Neural progenitor cell (in vitro differentiated cells): ENCODE measurements around the gene PRKCA. TPM values are rescaled to one million over a fixed set of nuclear protein-coding genes. Genes with fewer than 3 reads are reported as not detected.

Source experiments
- DNase-seq: peaks from one replicate; pipeline ENCODE4 v3.0.0-alpha.2; 2016; ENCODE audit warnings: low spot score
- H2AFZ ChIP-seq: fragments of 200-600 bp; sonication (generic); replicated peaks from 2 replicates; pipeline ENCODE4 v1.6.1; 2016; ENCODE audit warnings: antibody characterized with exemption
- H3F3A ChIP-seq: fragments of 200-600 bp; sonication (generic); 2 replicates; pipeline ENCODE4 v1.6.1; 2016; ENCODE audit warnings: antibody characterized with exemption, low read depth
- H3K27ac ChIP-seq: fragments of 200-600 bp; sonication (generic); 2 replicates; pipeline ENCODE4 v1.5.1; 2016; ENCODE audit warnings: mild to moderate bottlenecking
- H3K27me3 ChIP-seq: fragments of 200-600 bp; sonication (generic); 2 replicates; pipeline ENCODE4 v1.6.1; 2016; ENCODE audit warnings: mild to moderate bottlenecking, moderate library complexity
- H3K36me3 ChIP-seq: fragments of 200-600 bp; sonication (generic); 2 replicates; pipeline ENCODE4 v1.5.1; 2016
- H3K4me1 ChIP-seq: fragments of 200-600 bp; sonication (generic); 2 replicates; pipeline ENCODE4 v1.6.1; 2016; ENCODE audit warnings: mixed run types
- H3K4me2 ChIP-seq: fragments of 200-600 bp; sonication (generic); 2 replicates; pipeline ENCODE4 v1.6.1; 2016
- H3K4me3 ChIP-seq: fragments of 200-600 bp; sonication (generic); 2 replicates; pipeline ENCODE4 v1.5.1; 2016
- H3K79me2 ChIP-seq: fragments of 200-600 bp; sonication (generic); 2 replicates; pipeline ENCODE4 v1.6.1; 2016; ENCODE audit warnings: low read depth
- H3K9ac ChIP-seq: fragments of 200-600 bp; sonication (generic); 2 replicates; pipeline ENCODE4 v1.6.1; 2016
- H3K9me3 ChIP-seq: fragments of 200-600 bp; sonication (generic); 2 replicates; pipeline ENCODE4 v1.5.1; 2016; ENCODE audit warnings: low read depth
- H4K20me1 ChIP-seq: fragments of 200-600 bp; sonication (generic); 2 replicates; pipeline ENCODE4 v1.6.1; 2016; ENCODE audit warnings: low read depth
- H3K27ac Mint-ChIP-seq: 3 replicates; pipeline ENCODE4 v1.8.0; 2021; ENCODE audit warnings: mixed read lengths
- H3K27me3 Mint-ChIP-seq: 2 replicates; pipeline ENCODE4 v1.8.0; 2022; ENCODE audit warnings: low read depth, mild to moderate bottlenecking, inconsistent platforms, moderate library complexity, mixed read lengths; ENCODE audit not compliant: insufficient read depth
- H3K36me3 Mint-ChIP-seq: 3 replicates; pipeline ENCODE4 v1.8.0; 2021; ENCODE audit warnings: mixed read lengths
- H3K4me1 Mint-ChIP-seq: 3 replicates; pipeline ENCODE4 v1.8.0; 2021; ENCODE audit warnings: mixed read lengths
- H3K4me3 Mint-ChIP-seq: 3 replicates; pipeline ENCODE4 v1.8.0; 2021; ENCODE audit warnings: mild to moderate bottlenecking, moderate library complexity, mixed read lengths
- H3K9me3 Mint-ChIP-seq: 3 replicates; pipeline ENCODE4 v1.8.0; 2020; ENCODE audit warnings: mixed read lengths
- EZH2 ChIP-seq: fragments of 200-600 bp; sonication (generic); IDR thresholded peaks from 2 replicates; pipeline ENCODE4 v1.6.1; 2017; ENCODE audit warnings: antibody characterized with exemption, mild to moderate bottlenecking, moderate library complexity
- EZH2phosphoT487 ChIP-seq: fragments of 200-600 bp; sonication (generic); IDR thresholded peaks from 2 replicates; pipeline ENCODE4 v1.6.1; 2017; ENCODE audit warnings: antibody characterized with exemption
- total RNA-seq: library from RNA; depleted of rRNA; stranded (reverse); fragments of >200 nt; gene quantifications from 2 replicates; pipeline ENCODE4 v1.2.3, GENCODE V29; 2015; ENCODE audit warnings: low replicate concordance
- TF ChIP-seq, protein P1 (sequence below): fragments of 200-600 bp; sonication (generic); IDR thresholded peaks from 2 replicates; pipeline ENCODE4 v1.5.1; 2017; ENCODE audit warnings: antibody characterized with exemption, mild to moderate bottlenecking

PRKCA gene
- total RNA-seq, 1 donor from 2014 or later: 2.1 TPM

DNA sequence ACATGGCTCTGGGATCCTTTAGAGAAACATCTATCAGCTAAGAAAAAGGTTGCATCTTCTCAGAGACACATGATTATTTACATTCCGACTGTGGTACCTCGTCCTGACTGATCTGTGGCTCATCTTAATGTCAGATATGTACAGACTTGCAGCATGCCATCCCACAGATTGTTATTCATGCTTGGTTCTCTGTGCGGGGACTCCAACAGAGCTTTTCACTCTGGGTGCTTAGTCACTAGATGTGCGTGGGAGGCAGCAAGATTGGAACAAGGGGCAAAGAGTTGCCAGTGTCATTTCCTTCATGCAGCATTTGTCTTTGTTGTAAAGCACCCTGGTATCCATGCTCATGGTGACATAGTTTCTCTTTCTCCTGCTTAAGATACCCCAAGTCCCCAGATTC, 353.4 kb downstream of the PRKCA start:
- Histone ChIP-seq H3K36me3 (no peaks in the 10 kb centered on the region), H3K79me2 (no peaks in the 10 kb centered on the region), H3K4me1 (peaks cover 5% of the 10 kb centered on the region), H3K9me3 (no peaks in the 10 kb centered on the region), H3K27me3 (no peaks in the 10 kb centered on the region), H4K20me1 (no peaks in the 10 kb centered on the region), H3K9ac (no peak overlapping the region), H3K27ac (no peak overlapping the region), H3K4me3 (no peak overlapping the region), H3K4me2 (no peak overlapping the region), H3F3A (no peaks in the 10 kb centered on the region), H2AFZ (no peak overlapping the region)
- Mint-ChIP-seq H3K4me1 (peaks cover 36% of the 10 kb centered on the region), H3K36me3 (peaks cover 9% of the 10 kb centered on the region), H3K4me3 (no peak overlapping the region), H3K27me3 (peaks cover 4% of the 10 kb centered on the region), H3K27ac (no peak overlapping the region), H3K9me3 (peaks cover 2% of the 10 kb centered on the region)
- TF ChIP-seq EZH2 (no peak), EZH2phosphoT487 (no peak)
- TF ChIP-seq, protein P1, sequence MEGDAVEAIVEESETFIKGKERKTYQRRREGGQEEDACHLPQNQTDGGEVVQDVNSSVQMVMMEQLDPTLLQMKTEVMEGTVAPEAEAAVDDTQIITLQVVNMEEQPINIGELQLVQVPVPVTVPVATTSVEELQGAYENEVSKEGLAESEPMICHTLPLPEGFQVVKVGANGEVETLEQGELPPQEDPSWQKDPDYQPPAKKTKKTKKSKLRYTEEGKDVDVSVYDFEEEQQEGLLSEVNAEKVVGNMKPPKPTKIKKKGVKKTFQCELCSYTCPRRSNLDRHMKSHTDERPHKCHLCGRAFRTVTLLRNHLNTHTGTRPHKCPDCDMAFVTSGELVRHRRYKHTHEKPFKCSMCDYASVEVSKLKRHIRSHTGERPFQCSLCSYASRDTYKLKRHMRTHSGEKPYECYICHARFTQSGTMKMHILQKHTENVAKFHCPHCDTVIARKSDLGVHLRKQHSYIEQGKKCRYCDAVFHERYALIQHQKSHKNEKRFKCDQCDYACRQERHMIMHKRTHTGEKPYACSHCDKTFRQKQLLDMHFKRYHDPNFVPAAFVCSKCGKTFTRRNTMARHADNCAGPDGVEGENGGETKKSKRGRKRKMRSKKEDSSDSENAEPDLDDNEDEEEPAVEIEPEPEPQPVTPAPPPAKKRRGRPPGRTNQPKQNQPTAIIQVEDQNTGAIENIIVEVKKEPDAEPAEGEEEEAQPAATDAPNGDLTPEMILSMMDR: no peak
- DNase-seq: no peak

DNA sequence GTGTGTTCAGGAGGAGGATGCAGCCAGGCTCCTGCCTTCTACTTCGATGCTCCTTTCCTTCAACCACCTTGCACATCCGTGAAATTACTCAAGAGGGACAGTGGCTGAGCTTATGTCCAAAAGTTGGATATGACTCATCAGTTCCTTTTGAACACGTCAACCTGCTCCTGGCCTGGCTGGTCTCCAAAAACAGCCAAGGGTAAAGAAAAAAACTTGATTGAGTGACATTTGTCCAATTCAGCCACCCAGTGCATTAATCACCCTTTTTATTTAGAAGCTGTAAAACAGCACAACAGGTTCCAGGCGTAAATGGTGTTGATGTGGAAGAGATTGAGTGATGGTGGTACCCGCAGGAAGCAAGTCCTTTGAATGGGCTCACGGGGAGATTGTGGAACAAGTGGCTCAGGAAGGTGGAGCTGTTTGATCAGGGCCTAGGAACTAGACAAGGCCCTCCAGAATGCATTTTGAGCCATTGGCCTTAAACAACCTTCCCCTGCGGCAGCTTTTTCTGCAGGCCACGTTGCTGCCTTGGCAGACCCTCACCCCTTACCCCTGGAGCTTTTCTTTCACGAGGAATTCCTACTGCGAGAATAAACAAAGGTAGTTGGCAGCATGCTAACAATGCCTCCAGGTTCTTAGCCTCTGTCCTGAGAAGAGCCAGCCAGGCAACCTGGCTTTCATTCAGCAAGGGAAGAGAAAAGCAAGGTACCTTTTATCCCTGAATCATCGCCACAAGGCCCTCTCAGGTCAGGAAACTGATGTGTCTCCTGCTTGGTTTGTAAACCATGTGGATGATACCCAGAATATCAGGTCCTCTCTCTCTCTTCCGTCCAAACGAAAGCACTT, 359.2 kb downstream of the PRKCA start:
- H3K9me3 ChIP-seq: no peaks in the 10 kb centered on the region
- peaks cover 4% of the 10 kb centered on the region for H3K36me3 Mint-ChIP-seq
- H3K27me3 Mint-ChIP-seq: no peaks in the 10 kb centered on the region

DNA sequence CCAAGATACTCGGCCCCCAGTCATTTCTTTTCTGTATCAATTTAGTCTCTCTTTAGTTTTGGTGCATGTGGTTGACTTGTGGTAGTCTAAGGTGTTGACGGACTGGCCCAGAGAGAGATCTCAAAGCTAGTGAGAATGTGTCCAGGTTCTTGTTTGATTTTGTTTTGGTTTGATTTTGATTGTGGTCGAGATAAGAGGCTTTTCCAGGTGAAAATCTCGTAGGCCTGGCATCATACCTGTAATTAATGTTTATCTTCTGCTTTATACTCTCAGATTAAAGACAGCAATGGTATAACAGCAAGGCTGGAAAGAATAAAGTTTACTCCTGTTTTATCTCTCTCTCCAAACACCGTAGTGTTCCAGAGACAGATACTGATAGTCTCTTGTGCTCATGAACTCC, 360.1 kb downstream of the PRKCA start:
- Mint-ChIP-seq H3K4me3 (no peak overlapping the region), H3K27ac (no peak overlapping the region), H3K36me3 (peaks cover 4% of the 10 kb centered on the region), H3K9me3 (peaks cover 6% of the 10 kb centered on the region), H3K27me3 (peaks cover 2% of the 10 kb centered on the region), H3K4me1 (peaks cover 25% of the 10 kb centered on the region)
- H3K27ac ChIP-seq: no peak overlapping the region
- H3K9ac ChIP-seq: no peak overlapping the region
- H3K4me2 ChIP-seq: no peak overlapping the region
- H2AFZ ChIP-seq: no peak overlapping the region
- no peaks in the 10 kb centered on the region for H3K4me1 ChIP-seq
- no peaks in the 10 kb centered on the region for H4K20me1 ChIP-seq
- TF ChIP-seq EZH2 (no peak), EZH2phosphoT487 (no peak)
- TF ChIP-seq, protein P1: no peak
- no peak for DNase-seq
- no peaks in the 10 kb centered on the region for H3K79me2 ChIP-seq
- H3K27me3 ChIP-seq: no peaks in the 10 kb centered on the region
- no peaks in the 10 kb centered on the region for H3K36me3 ChIP-seq
- H3K4me3 ChIP-seq: no peak overlapping the region
- no peaks in the 10 kb centered on the region for H3K9me3 ChIP-seq
- no peaks in the 10 kb centered on the region for H3F3A ChIP-seq

More for the DNA sequence above, 359.2 kb downstream of the PRKCA start:
- Histone ChIP-seq H3F3A (no peaks in the 10 kb centered on the region), H2AFZ (no peak overlapping the region), H3K27me3 (no peaks in the 10 kb centered on the region), H3K4me1 (peaks cover 5% of the 10 kb centered on the region), H3K4me3 (no peak overlapping the region), H3K27ac (no peak overlapping the region), H3K36me3 (no peaks in the 10 kb centered on the region), H3K79me2 (no peaks in the 10 kb centered on the region), H3K4me2 (no peak overlapping the region), H3K9ac (no peak overlapping the region), H4K20me1 (no peaks in the 10 kb centered on the region)
- Mint-ChIP-seq H3K4me3 (no peak overlapping the region), H3K27ac (no peak overlapping the region), H3K9me3 (peaks cover 2% of the 10 kb centered on the region), H3K4me1 (peaks cover 26% of the 10 kb centered on the region)
- no peak for TF ChIP-seq EZH2phosphoT487
- TF ChIP-seq EZH2: no peak
- TF ChIP-seq, protein P1: no peak
- no peak for DNase-seq
